GM19025 (cell line): ENCODE data around the gene SPDYE17.
"Not testable (repeated sequence)": the region's sequence is repeated elsewhere in the genome, so short reads cannot be mapped to it uniquely, and the experiment has no call there.

Experiments used
- ATAC-seq: cut with Tn5 transposase; IDR thresholded peaks from one replicate; pipeline ENCODE4 v1.9.1; 2021; ENCODE audit warnings: mild to moderate bottlenecking, low read depth, moderate library complexity; ENCODE audit not compliant: unreplicated experiment

The SPDYE17 gene

GRCh38 chr7:77032261-77032660, at the start of gene SPDYE17:
SPDYE17 (minus strand) TSS chr7:77032361; CDS start chr7:77030570, 1,791 bp downstream.
- not testable (repeated sequence) for ATAC-seq

- not testable (repeated sequence) for ATAC-seq
Observed at GRCh38 chr7:77080236-77080635, 48.1 kb upstream of the SPDYE17 start.

- not testable (repeated sequence) for ATAC-seq
Observed at GRCh38 chr7:77079624-77080023, 47.5 kb upstream of the SPDYE17 start.

GRCh38 chr7:77079112-77079511, 47.0 kb upstream of the SPDYE17 start:
- not testable (repeated sequence) for ATAC-seq

- not testable (repeated sequence) for ATAC-seq
Observed at GRCh38 chr7:77077060-77077459, 44.9 kb upstream of the SPDYE17 start.

GRCh38 chr7:77074786-77075396, 42.7 kb upstream of the SPDYE17 start:
- not testable (repeated sequence) for ATAC-seq

GRCh38 chr7:77071108-77071507, 38.9 kb upstream of the SPDYE17 start:
- ATAC-seq: not testable (repeated sequence)

GRCh38 chr7:77065869-77066268, 33.7 kb upstream of the SPDYE17 start:
- ATAC-seq: not testable (repeated sequence)

- not testable (repeated sequence) for ATAC-seq
Observed at GRCh38 chr7:77063732-77064131, 31.6 kb upstream of the SPDYE17 start.

GRCh38 chr7:77062557-77062956, 30.4 kb upstream of the SPDYE17 start, which contains the start of gene SPDYE18:
SPDYE18 (minus strand) TSS chr7:77062558; CDS start chr7:77060512, 2,046 bp downstream.
- ATAC-seq: not testable (repeated sequence)

- ATAC-seq: not testable (repeated sequence)
Observed at GRCh38 chr7:77026349-77026748, 5.8 kb downstream of the SPDYE17 start.

- ATAC-seq: not testable (repeated sequence)
Observed at GRCh38 chr7:77010074-77010680, 22.0 kb downstream of the SPDYE17 start.

GRCh38 chr7:77008000-77008399, 24.2 kb downstream of the SPDYE17 start:
- not testable (repeated sequence) for ATAC-seq

- ATAC-seq: not testable (repeated sequence)
Observed at GRCh38 chr7:77006127-77007110, 25.7 kb downstream of the SPDYE17 start.

GRCh38 chr7:77005461-77006057, 26.6 kb downstream of the SPDYE17 start:
- not testable (repeated sequence) for ATAC-seq

GRCh38 chr7:77004151-77004550, 28.0 kb downstream of the SPDYE17 start:
- not testable (repeated sequence) for ATAC-seq

- not testable (repeated sequence) for ATAC-seq
Observed at GRCh38 chr7:77003241-77003640, 28.9 kb downstream of the SPDYE17 start.

GRCh38 chr7:77002678-77003233, 29.4 kb downstream of the SPDYE17 start:
- not testable (repeated sequence) for ATAC-seq

- not testable (repeated sequence) for ATAC-seq
Observed at GRCh38 chr7:77002104-77002503, 30.1 kb downstream of the SPDYE17 start.
